Gastrocnemius medialis (tissue), 4 donors: Measurements from ENCODE around the gene FAM9A.

ENCODE experiments used
- POLR2A ChIP-seq, 2 donors: fragments of 450-650 bp; IDR thresholded peaks; one replicate each; pipeline ENCODE4 v1.6.1; 2017; ENCODE audit warnings: antibody characterized with exemption in 2 of 2, mild to moderate bottlenecking in 2 of 2, moderate library complexity in 2 of 2
- TF ChIP-seq, protein P1 (sequence below), 5 experiments: fragments of 450-650 bp in 3 of 5; fragments of 200-600 bp in 2 of 5; sonication (generic) in 2 of 5; IDR thresholded peaks in 4 of 5; conservative IDR thresholded peaks in 1 of 5; 1 replicate in 4 of 5; 2 replicates in 1 of 5; pipeline ENCODE4 v1.5.1; 2016 to 2019; ENCODE audit warnings: antibody characterized with exemption in 5 of 5, mild to moderate bottlenecking in 3 of 5, moderate library complexity in 3 of 5

GRCh38 chrX:8846266-8846665, 45.1 kb upstream of the FAM9A start:
- TF ChIP-seq, protein P1, sequence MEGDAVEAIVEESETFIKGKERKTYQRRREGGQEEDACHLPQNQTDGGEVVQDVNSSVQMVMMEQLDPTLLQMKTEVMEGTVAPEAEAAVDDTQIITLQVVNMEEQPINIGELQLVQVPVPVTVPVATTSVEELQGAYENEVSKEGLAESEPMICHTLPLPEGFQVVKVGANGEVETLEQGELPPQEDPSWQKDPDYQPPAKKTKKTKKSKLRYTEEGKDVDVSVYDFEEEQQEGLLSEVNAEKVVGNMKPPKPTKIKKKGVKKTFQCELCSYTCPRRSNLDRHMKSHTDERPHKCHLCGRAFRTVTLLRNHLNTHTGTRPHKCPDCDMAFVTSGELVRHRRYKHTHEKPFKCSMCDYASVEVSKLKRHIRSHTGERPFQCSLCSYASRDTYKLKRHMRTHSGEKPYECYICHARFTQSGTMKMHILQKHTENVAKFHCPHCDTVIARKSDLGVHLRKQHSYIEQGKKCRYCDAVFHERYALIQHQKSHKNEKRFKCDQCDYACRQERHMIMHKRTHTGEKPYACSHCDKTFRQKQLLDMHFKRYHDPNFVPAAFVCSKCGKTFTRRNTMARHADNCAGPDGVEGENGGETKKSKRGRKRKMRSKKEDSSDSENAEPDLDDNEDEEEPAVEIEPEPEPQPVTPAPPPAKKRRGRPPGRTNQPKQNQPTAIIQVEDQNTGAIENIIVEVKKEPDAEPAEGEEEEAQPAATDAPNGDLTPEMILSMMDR (IDR thresholded peaks at IDR 0.05 in 4 of 5, conservative IDR thresholded peaks at IDR 0.05 in 1 of 5): no peak
- no peak for TF ChIP-seq POLR2A (IDR thresholded peaks at IDR 0.05)
